Parathyroid adenoma (tissue), 2 donors: ENCODE results near the gene ASTN1.

Experiments used
- H2AFZ ChIP-seq: fragments of 300-600 bp; sonication (generic); one replicate; pipeline ENCODE4 v1.7.0; 2017; ENCODE audit warnings: antibody characterized with exemption, mild to moderate bottlenecking
- H3K27ac ChIP-seq: fragments of 300-600 bp; sonication (generic); one replicate; pipeline ENCODE4 v1.7.0; 2017
- H3K27me3 ChIP-seq: fragments of 300-600 bp; sonication (generic); one replicate; pipeline ENCODE4 v1.7.0; 2017; ENCODE audit warnings: low read length; ENCODE audit not compliant: control insufficient read depth, insufficient read depth
- H3K36me3 ChIP-seq: fragments of 300-600 bp; sonication (generic); one replicate; pipeline ENCODE4 v1.7.0; 2017; ENCODE audit warnings: low read length; ENCODE audit not compliant: control insufficient read depth, insufficient read depth
- H3K4me1 ChIP-seq: fragments of 300-600 bp; sonication (generic); one replicate; pipeline ENCODE4 v1.7.0; 2017; ENCODE audit warnings: control low read depth
- H3K4me2 ChIP-seq: fragments of 300-600 bp; sonication (generic); one replicate; pipeline ENCODE4 v1.7.0; 2017; ENCODE audit warnings: low read length
- H3K4me3 ChIP-seq: fragments of 300-600 bp; sonication (generic); one replicate; pipeline ENCODE4 v1.7.0; 2017; ENCODE audit warnings: low read depth, low read length
- H3K79me2 ChIP-seq: fragments of 300-600 bp; sonication (generic); one replicate; pipeline ENCODE4 v1.7.0; 2017; ENCODE audit warnings: control low read depth
- H3K9ac ChIP-seq: fragments of 300-600 bp; sonication (generic); one replicate; pipeline ENCODE4 v1.7.0; 2017; ENCODE audit warnings: mild to moderate bottlenecking
- H3K9me3 ChIP-seq: fragments of 300-600 bp; sonication (generic); one replicate; pipeline ENCODE4 v1.7.0; 2017; ENCODE audit warnings: low read length; ENCODE audit not compliant: control insufficient read depth
- CTCF ChIP-seq: fragments of 300-600 bp; sonication (generic); IDR thresholded peaks from one replicate; pipeline ENCODE4 v1.7.0; 2017; ENCODE audit warnings: antibody characterized with exemption, mild to moderate bottlenecking
- donor health status: primary hyperparathyroidism.

The ASTN1 gene

DNA sequence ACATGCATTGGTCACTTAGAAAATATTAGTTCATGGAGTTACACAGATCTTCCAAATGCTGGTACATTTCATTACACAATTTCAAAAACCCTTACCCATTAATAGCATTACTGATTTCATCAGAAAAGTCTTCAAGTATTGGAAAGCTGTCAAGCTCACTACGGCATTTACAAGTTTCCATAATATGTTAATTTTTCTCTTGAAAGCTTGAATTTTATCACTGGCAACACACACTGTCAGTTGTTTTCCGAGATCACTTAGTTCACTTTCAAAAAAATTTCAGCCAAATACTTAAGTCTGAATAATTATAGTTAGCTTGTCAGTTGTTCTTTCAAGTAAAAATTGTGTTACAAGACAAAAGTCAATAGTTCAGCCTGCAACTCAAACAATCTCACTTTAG lies 18.0 kb downstream of the ASTN1 start:
- H3K9ac ChIP-seq: no peak overlapping the region
- no peaks in the 10 kb centered on the region for H3K9me3 ChIP-seq
- no peak overlapping the region for H2AFZ ChIP-seq
- H3K36me3 ChIP-seq: no peaks in the 10 kb centered on the region
- no peak for TF ChIP-seq CTCF
- H3K79me2 ChIP-seq: no peaks in the 10 kb centered on the region
- H3K27ac ChIP-seq: no peak overlapping the region
- no peaks in the 10 kb centered on the region for H3K4me1 ChIP-seq
- H3K4me3 ChIP-seq: no peak overlapping the region
- no peak overlapping the region for H3K4me2 ChIP-seq
- no peaks in the 10 kb centered on the region for H3K27me3 ChIP-seq

- Histone ChIP-seq H3K9me3 (no peaks in the 10 kb centered on the region), H3K4me2 (no peak overlapping the region), H3K4me3 (no peak overlapping the region), H3K27me3 (no peaks in the 10 kb centered on the region), H3K4me1 (no peaks in the 10 kb centered on the region), H3K27ac (no peak overlapping the region), H3K36me3 (no peaks in the 10 kb centered on the region), H3K9ac (no peak overlapping the region), H3K79me2 (no peaks in the 10 kb centered on the region), H2AFZ (no peak overlapping the region)
- TF ChIP-seq CTCF: no peak
Measured at GRCh38 chr1:177145106-177146070, 19.1 kb downstream of the ASTN1 start.

DNA sequence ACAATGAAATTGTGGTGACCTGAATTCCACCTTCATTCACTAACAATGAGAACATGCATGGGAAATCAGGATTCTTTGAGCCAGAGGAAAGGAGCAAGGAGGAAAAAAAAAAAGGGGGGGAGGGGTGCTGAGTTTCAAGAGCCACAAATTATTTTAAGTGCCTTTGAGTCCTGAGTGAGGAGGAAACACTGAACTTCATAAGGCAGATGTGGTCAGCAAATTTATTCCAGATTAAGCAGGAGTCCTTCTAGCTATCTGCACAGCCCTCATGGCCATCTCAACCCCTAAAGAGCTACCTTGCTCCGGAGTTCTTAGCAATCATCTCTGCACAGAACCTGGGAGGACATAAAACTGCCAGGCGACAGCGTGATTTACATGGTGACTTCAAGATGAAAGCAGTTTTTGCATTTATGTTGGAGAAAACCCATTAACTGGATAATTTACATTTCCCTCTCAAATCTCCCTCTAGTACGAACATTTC lies 21.7 kb downstream of the ASTN1 start:
- H3K4me3 ChIP-seq: no peak overlapping the region
- no peaks in the 10 kb centered on the region for H3K4me1 ChIP-seq
- no peak for TF ChIP-seq CTCF
- no peaks in the 10 kb centered on the region for H3K36me3 ChIP-seq
- H2AFZ ChIP-seq: no peak overlapping the region
- H3K27ac ChIP-seq: no peak overlapping the region
- H3K27me3 ChIP-seq: no peaks in the 10 kb centered on the region
- no peak overlapping the region for H3K4me2 ChIP-seq
- H3K9me3 ChIP-seq: no peaks in the 10 kb centered on the region
- H3K9ac ChIP-seq: no peak overlapping the region
- H3K79me2 ChIP-seq: no peaks in the 10 kb centered on the region

DNA sequence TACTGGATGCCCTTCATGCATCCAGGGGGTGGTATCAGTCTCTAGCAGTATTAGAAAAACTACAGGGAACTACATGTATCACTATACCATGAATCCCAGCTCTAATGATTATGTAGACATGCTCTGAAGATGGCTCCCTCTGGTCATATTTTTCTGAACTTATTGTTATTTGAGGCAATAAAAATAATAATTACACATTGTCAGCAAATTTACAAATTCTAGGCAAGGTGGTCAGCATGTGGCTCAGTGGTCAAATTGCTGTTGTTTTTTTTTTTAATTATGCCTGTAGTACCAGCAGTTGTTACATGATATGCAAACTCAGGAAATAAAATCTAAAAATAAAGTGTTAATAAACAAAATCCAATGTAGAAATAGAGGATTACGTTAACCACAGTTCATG lies 22.5 kb downstream of the ASTN1 start:
- no peak overlapping the region for H3K9ac ChIP-seq
- no peak overlapping the region for H3K27ac ChIP-seq
- no peaks in the 10 kb centered on the region for H3K9me3 ChIP-seq
- H3K4me3 ChIP-seq: no peak overlapping the region
- no peaks in the 10 kb centered on the region for H3K27me3 ChIP-seq
- H3K36me3 ChIP-seq: no peaks in the 10 kb centered on the region
- no peak overlapping the region for H3K4me2 ChIP-seq
- no peaks in the 10 kb centered on the region for H3K4me1 ChIP-seq
- no peaks in the 10 kb centered on the region for H3K79me2 ChIP-seq
- no peak overlapping the region for H2AFZ ChIP-seq
- TF ChIP-seq CTCF: no peak

GRCh38 chr1:177138347-177138746 lies 26.2 kb downstream of the ASTN1 start:
- no peaks in the 10 kb centered on the region for H3K36me3 ChIP-seq
- H3K9ac ChIP-seq: no peak overlapping the region
- H3K4me1 ChIP-seq: no peaks in the 10 kb centered on the region
- no peak for TF ChIP-seq CTCF
- H2AFZ ChIP-seq: no peak overlapping the region
- no peak overlapping the region for H3K4me2 ChIP-seq
- no peaks in the 10 kb centered on the region for H3K27me3 ChIP-seq
- H3K27ac ChIP-seq: no peak overlapping the region
- no peaks in the 10 kb centered on the region for H3K79me2 ChIP-seq
- no peak overlapping the region for H3K4me3 ChIP-seq
- no peaks in the 10 kb centered on the region for H3K9me3 ChIP-seq
